Hepatocyte (in vitro differentiated cells): ENCODE measurements around the gene HSPB2. TPM values are rescaled to one million over a fixed set of nuclear protein-coding genes. Genes with fewer than 3 reads are reported as not detected.

Source experiments
- DNase-seq: peaks from one replicate; pipeline ENCODE4 v3.0.0-alpha.2; 2016; ENCODE audit warnings: low spot score
- H2AFZ ChIP-seq: fragments of 200-600 bp; sonication (generic); 2 replicates; pipeline ENCODE4 v1.6.0; 2016; ENCODE audit warnings: antibody characterized with exemption, mild to moderate bottlenecking
- H3K27ac ChIP-seq: fragments of 200-600 bp; sonication (generic); 2 replicates; pipeline ENCODE4 v1.5.1; 2016; ENCODE audit warnings: mild to moderate bottlenecking
- H3K27me3 ChIP-seq: fragments of 200-600 bp; sonication (generic); 2 replicates; pipeline ENCODE4 v1.6.1; 2016
- H3K36me3 ChIP-seq: fragments of 200-600 bp; sonication (generic); replicated peaks from 2 replicates; pipeline ENCODE4 v1.5.1; 2016; ENCODE audit warnings: low read depth; ENCODE audit not compliant: insufficient read depth
- H3K4me1 ChIP-seq: fragments of 200-600 bp; sonication (generic); 2 replicates; pipeline ENCODE4 v1.5.1; 2016; ENCODE audit warnings: mild to moderate bottlenecking, moderate library complexity; ENCODE audit not compliant: insufficient read depth
- H3K4me2 ChIP-seq: fragments of 200-600 bp; sonication (generic); 2 replicates; pipeline ENCODE4 v1.6.0; 2016
- H3K4me3 ChIP-seq: fragments of 200-600 bp; sonication (generic); 2 replicates; pipeline ENCODE4 v1.5.1; 2016; ENCODE audit warnings: mild to moderate bottlenecking
- H3K79me2 ChIP-seq: fragments of 200-600 bp; sonication (generic); 2 replicates; pipeline ENCODE4 v1.6.0; 2017; ENCODE audit warnings: mild to moderate bottlenecking
- H3K9me2 ChIP-seq: fragments of 200-600 bp; sonication (generic); replicated peaks from 2 replicates; pipeline ENCODE4 v1.6.0; 2017; ENCODE audit warnings: mild to moderate bottlenecking; ENCODE audit not compliant: insufficient read depth
- H3K9me3 ChIP-seq: fragments of 200-600 bp; sonication (generic); 2 replicates; pipeline ENCODE4 v1.5.1; 2016; ENCODE audit warnings: low read depth, mild to moderate bottlenecking
- H4K20me1 ChIP-seq: fragments of 200-600 bp; sonication (generic); 2 replicates; pipeline ENCODE4 v1.6.0; 2016; ENCODE audit warnings: mild to moderate bottlenecking; ENCODE audit not compliant: insufficient read depth, poor library complexity, severe bottlenecking
- CTCF ChIP-seq: fragments of 200-600 bp; sonication (generic); IDR thresholded peaks from 2 replicates; pipeline ENCODE4 v1.5.1; 2016; ENCODE audit warnings: antibody characterized with exemption, mild to moderate bottlenecking; ENCODE audit not compliant: poor library complexity
- EZH2 ChIP-seq: fragments of 200-600 bp; sonication (generic); IDR thresholded peaks from 2 replicates; pipeline ENCODE4 v1.6.1; 2016; ENCODE audit warnings: antibody characterized with exemption, mild to moderate bottlenecking, borderline replicate concordance
- EZH2phosphoT487 ChIP-seq: fragments of 200-600 bp; sonication (generic); IDR thresholded peaks from one replicate; pipeline ENCODE4 v1.6.1; 2018; ENCODE audit warnings: antibody characterized with exemption, mild to moderate bottlenecking, low read depth, moderate library complexity; ENCODE audit not compliant: unreplicated experiment, severe bottlenecking
- WGBS: methylation state at CpG from one replicate; pipeline ENCODE4 v1.1.6; 2016; ENCODE audit warnings: low lambda C conversion rate; ENCODE audit errors: missing lambda C conversion rate; 5-methylcytosine and 5-hydroxymethylcytosine counted together
- polyA plus RNA-seq: library from polyadenylated mRNA; unstranded; fragments of >200 nt; fragmentation: Nextera tagmentation; extraction: Ambion mirVana; gene quantifications from 2 replicates; pipeline ENCODE4 v1.2.1, GENCODE V29; 2016
- total RNA-seq: library from RNA; depleted of rRNA; stranded (reverse); fragments of >200 nt; gene quantifications from 2 replicates; pipeline ENCODE4 v1.2.3, GENCODE V29; 2014

The HSPB2 gene
- total and polyA plus RNA-seq, 2 experiments from 2014 or later: 0.29 TPM; not detected in 1

- Histone ChIP-seq H2AFZ (peak overlapping the region; percentile 12), H3K27ac (peak overlapping the region; percentile 89), H3K4me1 (peaks cover 47% of the 10 kb centered on the region), H3K9me2 (no peaks in the 10 kb centered on the region), H3K79me2 (peaks cover 20% of the 10 kb centered on the region), H3K36me3 (no peaks in the 10 kb centered on the region), H3K4me2 (peak overlapping the region; percentile 63), H4K20me1 (no peaks in the 10 kb centered on the region), H3K4me3 (no peak overlapping the region), H3K27me3 (no peaks in the 10 kb centered on the region), H3K9me3 (no peaks in the 10 kb centered on the region)
- no peak for TF ChIP-seq EZH2
- TF ChIP-seq EZH2phosphoT487: no peak
- TF ChIP-seq CTCF: no peak
- DNase-seq: no peak
- 50% methylated on average over 2 of the region's 2 CpGs for WGBS
These were observed 10.3 kb downstream of the HSPB2 start for GRCh38 chr11:111922803-111923202.

- Histone ChIP-seq H3K9me2 (no peaks in the 10 kb centered on the region), H3K9me3 (no peaks in the 10 kb centered on the region), H3K27ac (peak overlapping the region; percentile 89), H3K27me3 (no peaks in the 10 kb centered on the region), H3K4me3 (no peak overlapping the region), H3K4me1 (peaks cover 41% of the 10 kb centered on the region), H2AFZ (peak overlapping the region; percentile 12), H3K79me2 (peaks cover 20% of the 10 kb centered on the region), H3K36me3 (no peaks in the 10 kb centered on the region), H4K20me1 (no peaks in the 10 kb centered on the region), H3K4me2 (peak overlapping the region; percentile 63)
- no peak for DNase-seq
- 17% methylated on average over 5 of the region's 5 CpGs for WGBS
- no peak for TF ChIP-seq EZH2
- no peak for TF ChIP-seq CTCF
- no peak for TF ChIP-seq EZH2phosphoT487
These were observed 10.8 kb downstream of the HSPB2 start for GRCh38 chr11:111923351-111923788.

GRCh38 chr11:111923951-111924350 is 11.4 kb downstream of the HSPB2 start:
- Histone ChIP-seq H3K79me2 (peaks cover 20% of the 10 kb centered on the region), H3K4me1 (peaks cover 39% of the 10 kb centered on the region), H3K9me2 (no peaks in the 10 kb centered on the region), H3K27ac (peak overlapping the region; percentile 89), H3K36me3 (no peaks in the 10 kb centered on the region), H2AFZ (peak overlapping the region; percentile 12), H3K27me3 (no peaks in the 10 kb centered on the region), H3K9me3 (no peaks in the 10 kb centered on the region), H4K20me1 (no peaks in the 10 kb centered on the region), H3K4me3 (no peak overlapping the region), H3K4me2 (peak overlapping the region; percentile 63)
- no peak for TF ChIP-seq CTCF
- no peak for TF ChIP-seq EZH2
- no peak for TF ChIP-seq EZH2phosphoT487
- DNase-seq: no peak

- TF ChIP-seq CTCF (no peak), EZH2phosphoT487 (no peak), EZH2 (no peak)
- Histone ChIP-seq H3K36me3 (no peaks in the 10 kb centered on the region), H3K27ac (peak overlapping the region; percentile 89), H3K9me3 (no peaks in the 10 kb centered on the region), H3K4me2 (peak overlapping the region; percentile 73), H3K4me1 (peaks cover 34% of the 10 kb centered on the region), H2AFZ (peak overlapping the region; percentile 20), H3K27me3 (no peaks in the 10 kb centered on the region), H3K9me2 (no peaks in the 10 kb centered on the region), H4K20me1 (no peaks in the 10 kb centered on the region), H3K4me3 (no peak overlapping the region), H3K79me2 (peaks cover 9% of the 10 kb centered on the region)
- WGBS: 95% methylated on average over 16 of the region's 16 CpGs
- no peak for DNase-seq
These were observed 13.4 kb downstream of the HSPB2 start for GRCh38 chr11:111925953-111926352.
